NOMO-1 treated with DMSO at 0.1 percent for 48 hours (cell line): ENCODE results near the gene OR6S1.
A peak's percentile ranks its signal among the peaks of the same experiment; 100 is the strongest.

Experiments
- DNase-seq: peaks from one replicate; lab custom pipeline; 2025; ENCODE audit not compliant: unreplicated experiment; lab: John Stamatoyannopoulos, UW

Gene OR6S1, protein sequence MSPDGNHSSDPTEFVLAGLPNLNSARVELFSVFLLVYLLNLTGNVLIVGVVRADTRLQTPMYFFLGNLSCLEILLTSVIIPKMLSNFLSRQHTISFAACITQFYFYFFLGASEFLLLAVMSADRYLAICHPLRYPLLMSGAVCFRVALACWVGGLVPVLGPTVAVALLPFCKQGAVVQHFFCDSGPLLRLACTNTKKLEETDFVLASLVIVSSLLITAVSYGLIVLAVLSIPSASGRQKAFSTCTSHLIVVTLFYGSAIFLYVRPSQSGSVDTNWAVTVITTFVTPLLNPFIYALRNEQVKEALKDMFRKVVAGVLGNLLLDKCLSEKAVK

DNA sequence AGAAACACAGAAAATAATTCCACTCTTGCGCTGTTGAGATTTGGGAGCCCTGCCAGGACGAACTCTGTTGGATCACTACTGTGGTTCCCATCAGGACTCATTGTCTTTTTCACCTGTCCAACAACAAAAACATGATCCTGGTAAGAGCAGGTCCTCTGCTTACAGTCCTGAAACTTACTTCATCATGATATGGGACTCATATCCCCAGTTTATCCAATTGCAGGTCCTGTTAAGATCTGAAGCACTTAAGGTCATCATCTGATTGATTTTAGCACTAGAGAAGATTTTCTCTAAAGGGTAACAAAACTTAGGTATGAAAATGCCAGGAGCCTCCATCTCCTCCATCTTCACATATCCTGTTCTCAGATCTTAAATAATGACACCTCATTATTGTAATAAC lies at the start of gene OR6S1:
Gene OR6S1, minus strand, starts transcription at position 101 of the 400 bp plus-strand sequence. Its CDS starts 0 bp downstream, at position 101.
- DNase-seq: no peak

GRCh38 chr14:20690848-20691640 lies 49.6 kb upstream of the OR6S1 start:
- DNase-seq: peak; percentile 81

GRCh38 chr14:20688167-20688839 lies 46.8 kb upstream of the OR6S1 start, which contains the start of gene ANG:
Gene ANG, plus strand, starts transcription at chr14:20688764. Its CDS starts 4,801 bp downstream, at chr14:20693565.
- no peak for DNase-seq

DNA sequence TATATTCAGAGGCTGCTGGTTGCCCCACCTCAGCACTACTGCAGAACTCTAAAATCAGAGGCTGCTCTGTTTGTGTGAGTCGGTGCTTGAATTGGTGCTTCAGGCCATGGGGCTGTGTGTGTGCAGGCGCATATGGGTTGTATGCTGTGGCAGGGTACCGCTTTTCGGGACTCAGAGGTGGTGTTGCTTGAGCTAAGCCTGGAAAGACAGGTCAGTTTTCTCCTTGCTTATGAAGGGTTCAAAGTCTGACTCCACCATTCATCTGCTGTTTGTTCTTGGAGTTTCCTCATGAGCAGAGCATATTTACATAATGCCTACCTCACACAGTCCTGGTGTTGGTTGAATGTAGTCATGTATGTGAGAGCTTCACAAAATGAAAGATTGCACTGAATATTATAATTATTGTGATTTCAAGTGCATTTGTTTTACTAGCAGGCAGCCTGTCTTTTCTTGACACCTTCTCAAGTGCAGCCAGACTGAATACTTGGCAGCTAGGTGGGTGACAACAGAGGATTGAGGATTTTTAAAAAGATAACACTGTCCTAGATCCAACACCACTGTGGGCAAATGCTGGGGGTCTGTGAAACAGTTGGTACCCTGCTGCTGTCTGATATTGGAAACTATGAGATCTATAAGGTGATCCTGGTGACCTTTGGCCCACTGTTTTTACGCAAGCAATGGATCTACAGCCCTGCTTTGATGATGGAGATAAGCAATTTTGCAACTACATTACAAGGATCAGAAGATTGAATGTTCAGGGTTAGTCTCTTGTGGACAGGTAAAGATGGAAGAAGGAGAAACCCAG lies 46.1 kb upstream of the OR6S1 start:
- DNase-seq: no peak

- no peak for DNase-seq
Observed at GRCh38 chr14:20686386-20687143, 45.1 kb upstream of the OR6S1 start.

DNA sequence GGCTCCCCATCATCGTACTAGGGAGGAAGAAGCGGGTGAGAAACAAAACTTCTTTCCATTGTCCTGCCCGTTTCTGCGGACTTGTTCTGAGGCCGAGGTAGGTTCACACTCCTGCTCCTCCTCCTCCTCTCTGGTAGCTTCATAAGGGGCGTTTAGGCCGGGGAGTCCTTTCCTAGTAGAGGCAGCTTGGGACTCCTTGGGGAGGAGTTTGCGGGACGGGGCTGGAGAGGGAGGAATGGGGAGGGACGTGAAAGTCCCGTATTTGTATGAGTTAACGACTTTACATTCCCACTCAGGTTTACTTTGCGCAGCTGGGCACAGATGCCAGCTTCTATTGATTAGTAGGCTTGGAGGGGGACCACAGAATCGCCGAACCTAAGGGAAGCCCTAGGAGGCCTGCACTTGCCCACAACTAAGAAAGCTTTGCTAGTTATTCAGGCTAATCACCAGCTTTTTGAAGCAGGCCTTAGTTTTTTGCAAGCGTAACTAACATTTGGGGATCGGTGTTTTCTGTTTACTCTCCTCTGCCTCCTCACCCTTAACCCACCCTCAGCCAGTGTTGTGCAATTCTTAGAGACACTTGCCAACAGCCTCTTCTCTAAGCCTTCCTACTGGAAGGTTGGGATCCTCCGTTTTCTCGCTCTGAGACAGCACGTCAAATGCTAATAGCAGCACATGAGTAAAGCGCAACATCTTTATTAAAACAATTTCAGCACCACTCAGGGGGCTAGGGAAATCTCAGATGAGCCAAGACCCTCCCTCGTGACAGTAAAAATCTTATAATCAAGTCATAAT lies 43.4 kb upstream of the OR6S1 start:
- DNase-seq: peak; percentile 3

GRCh38 chr14:20683891-20684661 lies 42.6 kb upstream of the OR6S1 start, which contains the start of gene RNASE4:
Gene RNASE4, plus strand, starts transcription at chr14:20684560. Its CDS starts 14,812 bp downstream, at chr14:20699372.
- DNase-seq: peak; percentile 66

DNA sequence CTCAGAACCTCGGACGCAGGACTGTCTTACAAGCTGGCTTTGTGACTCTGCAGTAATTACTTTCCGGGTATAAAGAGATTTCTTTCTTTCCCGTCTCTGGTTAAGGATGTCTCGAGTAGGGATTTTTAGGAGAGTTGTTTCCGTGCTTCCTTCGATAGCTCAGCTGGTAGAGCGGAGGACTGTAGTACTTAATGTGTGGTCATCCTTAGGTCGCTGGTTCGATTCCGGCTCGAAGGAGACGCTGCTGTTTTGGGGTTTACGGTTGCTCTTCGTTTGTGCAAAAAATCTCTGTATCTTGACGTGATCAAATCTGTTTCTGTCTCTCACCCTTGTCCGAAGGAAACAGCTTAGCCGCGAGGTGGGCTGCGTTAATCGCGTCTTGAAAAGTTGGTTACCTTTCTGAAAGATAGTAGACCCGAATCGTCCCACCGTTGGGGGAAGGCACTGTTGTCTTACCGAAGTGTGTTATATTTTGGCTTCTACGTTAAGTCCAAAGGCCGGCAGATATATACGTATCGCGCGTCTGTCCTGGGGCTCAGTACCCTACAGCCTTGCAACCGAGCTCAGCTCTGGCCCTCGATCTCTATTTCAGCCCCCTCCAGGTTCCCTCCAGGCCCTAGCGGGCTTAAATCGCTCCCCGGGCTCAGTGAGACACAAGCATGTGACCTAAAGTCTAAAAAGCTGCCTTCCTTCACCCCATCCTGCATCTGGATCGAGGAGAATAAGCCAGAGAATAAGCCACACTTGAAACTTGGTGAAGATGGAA lies 41.8 kb upstream of the OR6S1 start:
- DNase-seq: peak; percentile 82

GRCh38 chr14:20682435-20683124 lies 41.1 kb upstream of the OR6S1 start:
- DNase-seq: peak; percentile 76

GRCh38 chr14:20682127-20682434 lies 40.6 kb upstream of the OR6S1 start:
- DNase-seq: no peak

- DNase-seq: peak; percentile 84
Observed at GRCh38 chr14:20681348-20682126, 40.0 kb upstream of the OR6S1 start.

DNA sequence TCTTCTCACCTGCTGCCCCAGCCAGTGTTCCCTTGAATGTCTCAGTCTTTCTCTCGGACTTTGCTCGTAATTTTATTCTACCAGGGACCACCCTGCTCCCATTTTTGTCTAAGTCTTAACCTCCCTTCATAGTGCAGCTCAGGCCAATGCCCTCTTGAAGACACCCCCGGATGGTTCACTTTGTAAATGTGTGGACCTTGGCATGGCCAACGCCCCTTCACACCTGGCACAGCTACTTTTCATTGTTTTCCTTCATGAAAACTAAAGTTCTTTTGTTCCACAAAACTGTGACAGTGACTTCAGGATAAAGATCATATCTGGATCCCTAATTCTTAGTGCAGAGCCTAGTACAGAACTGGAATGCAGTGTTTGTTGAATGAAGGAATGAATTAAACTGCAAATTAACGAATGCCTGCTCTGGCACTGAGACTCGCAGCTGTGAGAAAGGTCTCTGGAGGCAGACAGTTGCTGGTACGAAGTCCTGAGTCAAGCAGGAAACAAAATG lies 39.4 kb upstream of the OR6S1 start:
- no peak for DNase-seq

DNA sequence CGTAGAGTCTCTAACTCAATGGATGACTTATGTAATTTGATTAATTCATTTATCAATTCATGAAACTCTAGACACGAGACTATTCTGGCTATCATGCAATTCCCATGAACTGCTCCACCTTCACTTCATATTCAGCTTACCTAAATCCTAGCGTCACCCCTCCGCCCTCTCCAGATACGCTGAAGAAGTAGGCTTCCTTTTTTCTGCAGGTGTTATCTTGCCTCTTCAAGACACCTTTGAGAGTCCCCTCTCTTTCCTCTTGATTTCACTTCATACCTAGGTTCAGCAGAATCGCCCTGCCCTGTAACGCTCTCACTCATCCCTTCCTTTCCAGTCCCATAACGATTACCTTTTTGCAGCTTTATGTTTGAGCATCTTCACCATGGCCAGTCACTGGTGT lies 38.9 kb upstream of the OR6S1 start:
- no peak for DNase-seq

GRCh38 chr14:20679907-20680306 lies 38.4 kb upstream of the OR6S1 start:
- DNase-seq: no peak

DNA sequence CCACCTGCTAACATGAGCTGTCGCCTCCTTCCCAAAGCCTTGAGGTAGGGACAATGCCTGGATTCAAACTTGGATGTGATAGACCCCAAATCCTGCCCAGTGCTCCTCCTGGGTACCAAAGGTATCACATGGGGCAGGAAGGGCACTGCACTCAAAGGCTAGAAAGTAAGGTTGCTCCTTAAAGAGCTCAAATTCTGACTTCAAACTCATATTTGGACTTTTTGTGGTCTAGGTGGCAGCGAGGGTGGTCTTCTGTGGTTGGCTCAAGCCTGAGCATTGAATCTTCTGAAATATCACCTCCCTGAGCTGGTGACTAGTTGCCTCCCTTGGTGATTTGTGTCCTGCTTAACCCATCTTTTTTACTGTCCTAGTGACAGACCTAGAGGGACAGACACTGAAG lies 34.6 kb upstream of the OR6S1 start:
- DNase-seq: no peak

DNA sequence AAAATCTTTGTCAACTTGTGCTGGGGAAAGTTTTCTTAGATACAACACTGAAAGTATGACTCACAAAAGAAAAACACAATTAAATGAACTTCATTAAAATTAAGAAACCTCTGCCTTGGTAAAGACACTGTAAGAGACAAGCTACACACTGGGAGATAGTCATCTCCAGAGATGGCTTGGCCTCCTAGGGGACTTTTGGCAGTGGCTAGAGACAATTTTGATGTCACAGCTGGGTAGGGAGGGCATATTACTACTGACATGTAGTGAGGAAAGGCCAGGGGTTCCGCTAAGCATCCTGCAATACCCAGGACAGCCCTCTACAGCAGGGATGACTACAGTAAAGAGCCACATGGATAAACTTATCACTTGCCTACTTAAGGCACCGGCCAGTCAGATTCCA lies 34.2 kb upstream of the OR6S1 start:
- no peak for DNase-seq
